MCF 10A (cell line): ENCODE results near the gene ESRRG. TPM values are rescaled to one million over a fixed set of nuclear protein-coding genes. Genes with fewer than 3 reads are reported as not detected.

ENCODE experiments used
- BruUV-seq: library from RNA; stranded (reverse); fragments of 400-500 nt; replicated peaks from 2 replicates; lab custom pipeline; 2021; lab: Mats Ljungman, UMichigan
- CTCF ChIA-PET: fragments of 300-600 bp; sonication (Branson Sonifier 250); formaldehyde crosslinking; extraction: SDS; loops from one replicate; lab custom pipeline; 2021; ENCODE audit warnings: antibody characterized with exemption, inconsistent platforms; lab: Yijun Ruan, JAX
- POLR2A ChIA-PET: fragments of 300-600, 350-650 bp; sonication (Branson Sonifier 250); formaldehyde crosslinking; extraction: SDS; loops from one replicate; lab custom pipeline; 2020; ENCODE audit warnings: antibody characterized with exemption, inconsistent platforms; lab: Yijun Ruan, JAX
- DNase-seq: peaks from one replicate; pipeline ENCODE4 v3.0.0-alpha.2; 2018; ENCODE audit not compliant: unreplicated experiment
- H3K27ac Mint-ChIP-seq: one replicate; pipeline ENCODE4 v1.8.0; 2022; ENCODE audit warnings: mild to moderate bottlenecking, low read depth, mixed read lengths; ENCODE audit not compliant: unreplicated experiment
- H3K27me3 Mint-ChIP-seq: one replicate; pipeline ENCODE4 v1.8.0; 2022; ENCODE audit warnings: mixed read lengths; ENCODE audit not compliant: insufficient read depth, unreplicated experiment
- H3K36me3 Mint-ChIP-seq: one replicate; pipeline ENCODE4 v1.8.0; 2022; ENCODE audit warnings: mild to moderate bottlenecking, moderate library complexity, mixed read lengths; ENCODE audit not compliant: insufficient read depth, unreplicated experiment
- H3K4me1 Mint-ChIP-seq: one replicate; pipeline ENCODE4 v1.8.0; 2022; ENCODE audit warnings: mixed read lengths; ENCODE audit not compliant: insufficient read depth, unreplicated experiment
- H3K4me3 Mint-ChIP-seq: one replicate; pipeline ENCODE4 v1.8.0; 2022; ENCODE audit warnings: mild to moderate bottlenecking, moderate library complexity, mixed read lengths; ENCODE audit not compliant: unreplicated experiment
- H3K9me3 Mint-ChIP-seq: one replicate; pipeline ENCODE4 v1.8.0; 2022; ENCODE audit warnings: mixed read lengths; ENCODE audit not compliant: unreplicated experiment
- intact Hi-C: fragments of 100-400 bp; cut with micrococcal nuclease; formaldehyde crosslinking; loops from 2 replicates; pipeline ENCODE4 v1.14.1; 2022
- total RNA-seq: library from RNA; stranded (reverse); gene quantifications from 2 replicates; pipeline ENCODE4 v1.2.3, GENCODE V29; 2022
- TF ChIP-seq, protein P1 (sequence below): fragments of 200-600 bp; IDR thresholded peaks from one replicate; pipeline ENCODE4 v1.8.0; 2022; ENCODE audit warnings: antibody characterized with exemption, mild to moderate bottlenecking; ENCODE audit not compliant: unreplicated experiment

The ESRRG gene
- total RNA-seq, 1 experiment from 2014 or later, result 0.44 TPM

DNA sequence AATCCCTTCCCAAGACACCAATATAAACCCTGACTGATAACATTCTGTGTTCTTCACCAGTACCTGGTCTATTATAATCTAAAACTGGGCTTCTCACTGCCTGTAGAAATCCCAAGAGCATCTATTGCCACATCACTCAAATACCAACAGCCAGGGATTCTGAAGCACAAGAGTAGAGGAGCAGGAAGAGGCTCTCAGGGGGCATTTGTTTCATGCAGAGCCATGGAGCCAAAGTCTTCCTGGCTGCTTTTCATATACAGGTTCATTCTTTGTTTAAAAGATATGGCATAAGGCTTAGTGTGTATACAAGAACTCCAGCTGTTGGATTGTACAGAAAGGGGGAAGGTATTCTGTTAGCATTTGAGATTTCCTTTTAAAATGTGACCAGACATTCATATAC lies 261.8 kb downstream of the ESRRG start:
- CTCF ChIA-PET, result no interaction called here
- no TSS peak for BruUV-seq
- DNase-seq, result no peak
- H3K36me3 Mint-ChIP-seq, result no peaks in the 10 kb centered on the region
- H3K4me1 Mint-ChIP-seq, result peaks cover 16% of the 10 kb centered on the region
- TF ChIP-seq, protein P1, sequence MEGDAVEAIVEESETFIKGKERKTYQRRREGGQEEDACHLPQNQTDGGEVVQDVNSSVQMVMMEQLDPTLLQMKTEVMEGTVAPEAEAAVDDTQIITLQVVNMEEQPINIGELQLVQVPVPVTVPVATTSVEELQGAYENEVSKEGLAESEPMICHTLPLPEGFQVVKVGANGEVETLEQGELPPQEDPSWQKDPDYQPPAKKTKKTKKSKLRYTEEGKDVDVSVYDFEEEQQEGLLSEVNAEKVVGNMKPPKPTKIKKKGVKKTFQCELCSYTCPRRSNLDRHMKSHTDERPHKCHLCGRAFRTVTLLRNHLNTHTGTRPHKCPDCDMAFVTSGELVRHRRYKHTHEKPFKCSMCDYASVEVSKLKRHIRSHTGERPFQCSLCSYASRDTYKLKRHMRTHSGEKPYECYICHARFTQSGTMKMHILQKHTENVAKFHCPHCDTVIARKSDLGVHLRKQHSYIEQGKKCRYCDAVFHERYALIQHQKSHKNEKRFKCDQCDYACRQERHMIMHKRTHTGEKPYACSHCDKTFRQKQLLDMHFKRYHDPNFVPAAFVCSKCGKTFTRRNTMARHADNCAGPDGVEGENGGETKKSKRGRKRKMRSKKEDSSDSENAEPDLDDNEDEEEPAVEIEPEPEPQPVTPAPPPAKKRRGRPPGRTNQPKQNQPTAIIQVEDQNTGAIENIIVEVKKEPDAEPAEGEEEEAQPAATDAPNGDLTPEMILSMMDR, result no peak
- intact Hi-C loops, result no loop called here
- H3K9me3 Mint-ChIP-seq, result no peaks in the 10 kb centered on the region
- peaks cover 10% of the 10 kb centered on the region for H3K27me3 Mint-ChIP-seq
- no peak overlapping the region for H3K4me3 Mint-ChIP-seq
- POLR2A ChIA-PET, result no interaction called here
- no peak overlapping the region for H3K27ac Mint-ChIP-seq

- Mint-ChIP-seq H3K9me3 (no peaks in the 10 kb centered on the region), H3K36me3 (no peaks in the 10 kb centered on the region), H3K4me1 (peaks cover 18% of the 10 kb centered on the region), H3K27ac (no peak overlapping the region), H3K27me3 (no peaks in the 10 kb centered on the region), H3K4me3 (no peak overlapping the region)
- ChIA-PET CTCF (interaction anchor here (1.6 kb wide), 1 partner anchor 239 kb away, joined by 4 read pairs; no protein-coding TSS in a partner anchor), POLR2A (no interaction called here)
- BruUV-seq, result no TSS peak
- intact Hi-C loops, result no loop called here
- no peak for DNase-seq
- TF ChIP-seq, protein P1, result no peak
These were observed 263.5 kb downstream of the ESRRG start for GRCh38 chr1:216459651-216460207.

GRCh38 chr1:216458812-216459211 lies 264.4 kb downstream of the ESRRG start:
- intact Hi-C loops, result no loop called here
- peaks cover 11% of the 10 kb centered on the region for H3K4me1 Mint-ChIP-seq
- no peak overlapping the region for H3K27ac Mint-ChIP-seq
- no TSS peak for BruUV-seq
- TF ChIP-seq, protein P1, result no peak
- H3K27me3 Mint-ChIP-seq, result no peaks in the 10 kb centered on the region
- no peaks in the 10 kb centered on the region for H3K9me3 Mint-ChIP-seq
- POLR2A ChIA-PET, result no interaction called here
- H3K4me3 Mint-ChIP-seq, result no peak overlapping the region
- H3K36me3 Mint-ChIP-seq, result no peaks in the 10 kb centered on the region
- DNase-seq, result no peak
- CTCF ChIA-PET, result interaction anchor here (1.6 kb wide), 1 partner anchor 238 kb away, joined by 4 read pairs; no protein-coding TSS in a partner anchor

- Mint-ChIP-seq H3K27me3 (no peaks in the 10 kb centered on the region), H3K36me3 (no peaks in the 10 kb centered on the region), H3K9me3 (no peaks in the 10 kb centered on the region), H3K27ac (no peak overlapping the region), H3K4me1 (peaks cover 5% of the 10 kb centered on the region), H3K4me3 (no peak overlapping the region)
- intact Hi-C loops, result no loop called here
- TF ChIP-seq, protein P1, result no peak
- ChIA-PET POLR2A (interaction anchor here (0.7 to 1.4 kb wide), 2 partner anchors 9 to 21 kb away, joined by 3 to 5 read pairs; no protein-coding TSS in a partner anchor), CTCF (no interaction called here)
- DNase-seq, result no peak
- BruUV-seq, result no TSS peak
These were observed 265.9 kb downstream of the ESRRG start for GRCh38 chr1:216457356-216457755.
